PFSK-1 (cell line): Measurements from ENCODE around the gene RAVER2.

Source experiments
- FOXP2 ChIP-seq: optimal IDR thresholded peaks from 2 replicates; pipeline ENCODE3; 2011; ENCODE audit warnings: borderline replicate concordance, control low read depth, inconsistent platforms; ENCODE audit not compliant: insufficient read depth; ENCODE audit errors: extremely low read length, extremely low read depth
- POLR2AphosphoS5 ChIP-seq: IDR thresholded peaks from 2 replicates; pipeline ENCODE4 v1.6.1; 2012; ENCODE audit warnings: low read depth, mild to moderate bottlenecking, control low read depth, low read length, moderate library complexity
- SIN3A ChIP-seq: IDR thresholded peaks from 2 replicates; pipeline ENCODE4 v1.6.1; 2012; ENCODE audit warnings: mild to moderate bottlenecking, low read length, moderate library complexity, borderline replicate concordance; ENCODE audit not compliant: insufficient read depth
- TAF1 ChIP-seq: IDR thresholded peaks from 2 replicates; pipeline ENCODE4 v1.6.1; 2012; ENCODE audit warnings: low read length, control low read depth, borderline replicate concordance; ENCODE audit not compliant: insufficient read depth
- TF ChIP-seq, protein P1 (sequence below), 2 experiments: IDR thresholded peaks; 2 replicates each; pipeline versions ENCODE4 v1.6.1 to v1.8.0; 2011 to 2012; ENCODE audit warnings: low read depth in 2 of 2, low read length in 2 of 2, control low read depth in 1 of 2, inconsistent platforms in 1 of 2, mild to moderate bottlenecking in 1 of 2, moderate library complexity in 1 of 2; ENCODE audit not compliant: insufficient read depth in 1 of 2

Gene RAVER2

DNA sequence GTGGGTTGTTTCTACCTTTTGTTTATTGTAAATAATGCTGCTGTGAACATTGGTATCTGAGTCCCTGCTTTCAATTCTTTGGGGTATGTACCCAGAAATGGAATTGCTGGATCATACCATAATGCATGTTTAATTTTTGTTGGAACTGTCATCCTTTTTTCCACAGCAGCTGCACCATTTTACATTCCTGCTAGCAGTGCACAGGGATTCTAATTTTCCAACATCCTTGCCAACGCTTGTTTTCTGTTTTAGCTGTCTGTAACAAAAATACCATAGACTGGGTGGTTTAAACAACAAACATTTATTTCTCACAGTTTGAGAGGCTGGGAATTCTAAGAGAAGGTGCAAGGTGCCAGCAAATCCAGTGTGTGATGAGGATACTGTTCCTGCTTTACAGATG is 65.1 kb downstream of the RAVER2 start:
- no peak for TF ChIP-seq TAF1
- TF ChIP-seq POLR2AphosphoS5 = no peak
- no peak for TF ChIP-seq FOXP2
- no peak for TF ChIP-seq SIN3A
- TF ChIP-seq, protein P1, sequence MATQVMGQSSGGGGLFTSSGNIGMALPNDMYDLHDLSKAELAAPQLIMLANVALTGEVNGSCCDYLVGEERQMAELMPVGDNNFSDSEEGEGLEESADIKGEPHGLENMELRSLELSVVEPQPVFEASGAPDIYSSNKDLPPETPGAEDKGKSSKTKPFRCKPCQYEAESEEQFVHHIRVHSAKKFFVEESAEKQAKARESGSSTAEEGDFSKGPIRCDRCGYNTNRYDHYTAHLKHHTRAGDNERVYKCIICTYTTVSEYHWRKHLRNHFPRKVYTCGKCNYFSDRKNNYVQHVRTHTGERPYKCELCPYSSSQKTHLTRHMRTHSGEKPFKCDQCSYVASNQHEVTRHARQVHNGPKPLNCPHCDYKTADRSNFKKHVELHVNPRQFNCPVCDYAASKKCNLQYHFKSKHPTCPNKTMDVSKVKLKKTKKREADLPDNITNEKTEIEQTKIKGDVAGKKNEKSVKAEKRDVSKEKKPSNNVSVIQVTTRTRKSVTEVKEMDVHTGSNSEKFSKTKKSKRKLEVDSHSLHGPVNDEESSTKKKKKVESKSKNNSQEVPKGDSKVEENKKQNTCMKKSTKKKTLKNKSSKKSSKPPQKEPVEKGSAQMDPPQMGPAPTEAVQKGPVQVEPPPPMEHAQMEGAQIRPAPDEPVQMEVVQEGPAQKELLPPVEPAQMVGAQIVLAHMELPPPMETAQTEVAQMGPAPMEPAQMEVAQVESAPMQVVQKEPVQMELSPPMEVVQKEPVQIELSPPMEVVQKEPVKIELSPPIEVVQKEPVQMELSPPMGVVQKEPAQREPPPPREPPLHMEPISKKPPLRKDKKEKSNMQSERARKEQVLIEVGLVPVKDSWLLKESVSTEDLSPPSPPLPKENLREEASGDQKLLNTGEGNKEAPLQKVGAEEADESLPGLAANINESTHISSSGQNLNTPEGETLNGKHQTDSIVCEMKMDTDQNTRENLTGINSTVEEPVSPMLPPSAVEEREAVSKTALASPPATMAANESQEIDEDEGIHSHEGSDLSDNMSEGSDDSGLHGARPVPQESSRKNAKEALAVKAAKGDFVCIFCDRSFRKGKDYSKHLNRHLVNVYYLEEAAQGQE (IDR thresholded peaks at IDR 0.05; ENCODE audit: insufficient read depth in 1 of 2, low read depth in 2 of 2, low read length in 2 of 2) = no peak

DNA sequence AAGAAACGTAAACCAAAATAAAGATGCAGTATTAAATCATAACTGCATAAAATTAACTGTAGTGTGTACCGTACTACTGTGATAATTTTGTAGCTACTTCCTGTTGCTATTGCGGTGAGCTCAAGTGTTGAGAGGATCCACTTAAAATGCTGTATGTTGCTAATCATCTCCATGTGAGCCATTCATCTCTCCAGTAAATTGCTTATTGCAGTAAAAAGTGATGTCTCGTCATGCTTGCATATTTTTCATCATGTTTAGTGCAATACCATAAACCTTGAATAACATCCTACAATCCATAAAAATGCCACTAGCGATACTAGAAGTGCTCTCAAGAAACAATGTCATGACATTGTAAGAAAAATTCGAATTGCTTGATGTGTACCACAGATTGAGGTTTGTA is 66.3 kb downstream of the RAVER2 start:
- TF ChIP-seq TAF1 = no peak
- TF ChIP-seq FOXP2 = no peak
- TF ChIP-seq, protein P1 (IDR thresholded peaks at IDR 0.05; ENCODE audit: insufficient read depth in 1 of 2, low read depth in 2 of 2, low read length in 2 of 2) = no peak
- no peak for TF ChIP-seq POLR2AphosphoS5
- no peak for TF ChIP-seq SIN3A

DNA sequence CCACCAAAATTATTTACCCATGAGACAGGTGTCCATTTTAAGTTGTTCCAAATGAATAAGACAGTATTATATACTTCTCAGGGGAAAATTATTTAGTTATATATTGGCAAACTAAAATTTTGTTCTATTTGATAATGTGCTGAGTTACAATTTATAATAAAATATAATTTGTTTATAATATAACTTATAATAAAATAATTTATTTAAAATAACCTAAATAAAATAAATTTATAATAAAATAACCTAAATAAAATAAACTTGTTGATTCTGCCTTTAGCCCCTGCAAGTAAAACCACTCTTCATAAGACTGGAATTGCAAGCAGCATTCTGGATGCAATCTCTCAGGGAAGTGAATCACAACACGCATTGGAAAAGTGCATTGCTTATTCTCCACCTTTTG is 69.6 kb downstream of the RAVER2 start:
- TF ChIP-seq TAF1 = no peak
- no peak for TF ChIP-seq POLR2AphosphoS5
- no peak for TF ChIP-seq FOXP2

DNA sequence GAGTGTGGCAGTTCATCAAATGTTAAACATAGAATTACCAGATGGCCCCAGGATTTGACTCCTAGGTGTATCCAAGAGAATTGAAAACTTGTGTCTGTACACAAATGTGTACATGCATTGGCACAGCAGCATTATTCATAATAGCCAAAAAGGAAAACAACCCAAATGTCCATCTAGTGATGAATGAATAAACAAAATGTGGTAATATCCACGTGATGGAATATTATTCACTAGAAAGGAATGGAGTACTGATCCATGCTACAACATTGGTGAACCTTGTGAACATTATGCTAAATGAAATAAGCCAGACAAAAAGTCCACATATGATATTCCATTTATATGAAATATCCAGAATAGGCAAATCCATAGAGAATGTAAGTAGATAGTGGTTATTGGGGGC is 77.7 kb downstream of the RAVER2 start:
- TF ChIP-seq, protein P1 (IDR thresholded peaks at IDR 0.05; ENCODE audit: insufficient read depth in 1 of 2, low read depth in 2 of 2, low read length in 2 of 2) = no peak
- TF ChIP-seq FOXP2 (no peak), TAF1 (no peak), SIN3A (no peak), POLR2AphosphoS5 (no peak)

DNA sequence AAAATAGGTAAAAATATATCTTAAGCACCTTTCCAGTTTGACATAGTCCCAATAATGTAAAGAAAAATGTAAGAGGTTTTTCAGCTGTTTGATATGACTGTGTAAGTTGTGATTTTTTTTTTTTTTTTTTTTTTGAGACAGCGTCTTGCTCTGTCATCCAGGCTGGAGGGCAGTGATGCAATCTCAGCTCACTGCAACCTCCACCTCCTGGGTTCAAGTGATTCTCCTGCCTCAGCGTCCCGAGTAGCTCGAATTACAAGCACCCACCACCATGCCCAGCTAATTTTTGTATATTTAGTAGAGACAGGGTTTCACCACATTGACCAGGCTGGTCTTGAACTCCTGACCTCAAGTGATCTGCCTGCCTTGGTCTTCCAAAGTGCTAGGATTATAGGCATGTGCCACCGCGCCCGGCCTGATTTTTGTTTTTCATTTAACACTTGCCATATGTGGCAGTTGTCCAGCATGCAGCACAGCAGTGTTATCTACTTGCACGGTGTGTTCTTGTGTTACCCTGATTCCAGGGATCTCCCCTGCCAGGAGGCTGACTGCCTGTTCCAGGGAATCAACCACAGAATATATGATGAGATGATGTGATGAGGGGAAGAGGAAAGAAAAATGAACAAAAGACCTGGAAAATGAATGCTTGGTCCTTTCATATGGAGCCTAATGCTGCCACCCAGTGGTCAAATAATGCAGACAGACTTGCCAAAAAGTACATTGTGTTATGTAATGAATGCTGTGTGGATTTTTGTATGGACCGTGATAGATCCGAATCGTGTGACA is 79.0 kb downstream of the RAVER2 start:
- TF ChIP-seq TAF1 = no peak
- TF ChIP-seq POLR2AphosphoS5 = no peak
- TF ChIP-seq FOXP2 = no peak
- TF ChIP-seq, protein P1 (IDR thresholded peaks at IDR 0.05; ENCODE audit: insufficient read depth in 1 of 2, low read depth in 2 of 2, low read length in 2 of 2) = no peak
- no peak for TF ChIP-seq SIN3A
